Heart left ventricle (tissue), 13 donors: ENCODE results near the gene FNDC11.

Source experiments
- CTCF ChIP-seq, 12 donors: fragments of 200-600 bp; sonication (generic) in 4 of 12; IDR thresholded peaks; one replicate each; pipeline versions ENCODE4 v1.5.0 to v1.8.0; 2018 to 2022; ENCODE audit warnings: antibody characterized with exemption in 12 of 12, mild to moderate bottlenecking in 5 of 12
- POLR2A ChIP-seq, 2 donors: fragments of 450-650 bp; IDR thresholded peaks; one replicate each; pipeline ENCODE4 v1.6.1; 2017; ENCODE audit warnings: antibody characterized with exemption in 2 of 2, mild to moderate bottlenecking in 2 of 2, moderate library complexity in 2 of 2
- donor health status: ischemic (EF 13 %, LVEDD 7.1; RV severe dilation, severe dysfunction).
- donor health status: DM: no; HTN: yes; CAD: no.
- donor health status: DM: no; HTN: no; CAD: no.
- donor health status: ischemic (EF 25% LVEDD 6.9; RV normal size, moderate dysfunction).
- donor health status: ischemic (EF 25% LVEDD 5.7; RV mildly dilated, moderate dysfunction).
- donor health status: ischemic (EF 35%, LVEDD 5.7; RV mildly dilated, moderate dysfunction).
- donor health status: nonischemic (EF 11% LVEDD 7.7; RV severe dilation, severe dysfunction).
- donor health status: DM: yes; HTN: yes; CAD: no.
- donor health status: PGD.
- donor health status: ischemic (EF 29% LVEDD 5.4; RV normal size, mild dysfunction).
- donor health status: nonischemic (EF 23%, LVEDD 6.1; RV moderate dilation, normal function).

GRCh38 chr20:63504642-63505041 lies 49.3 kb upstream of the FNDC11 start:
- TF ChIP-seq CTCF (IDR thresholded peaks at IDR 0.05) (no peak), POLR2A (IDR thresholded peaks at IDR 0.05) (no peak)
